Neural progenitor cell (in vitro differentiated cells): ENCODE results near the gene SGCD.

Source experiments
- CTCF ChIP-seq: fragments of 200-600 bp; sonication (generic); IDR thresholded peaks from 2 replicates; pipeline ENCODE4 v1.5.1; 2017; ENCODE audit warnings: antibody characterized with exemption, mild to moderate bottlenecking
- EZH2 ChIP-seq: fragments of 200-600 bp; sonication (generic); IDR thresholded peaks from 2 replicates; pipeline ENCODE4 v1.6.1; 2017; ENCODE audit warnings: antibody characterized with exemption, mild to moderate bottlenecking, moderate library complexity
- EZH2phosphoT487 ChIP-seq: fragments of 200-600 bp; sonication (generic); IDR thresholded peaks from 2 replicates; pipeline ENCODE4 v1.6.1; 2017; ENCODE audit warnings: antibody characterized with exemption

GRCh38 chr5:156528673-156529072, 201.7 kb downstream of the SGCD start:
- TF ChIP-seq CTCF: no peak
- TF ChIP-seq EZH2: no peak
- no peak for TF ChIP-seq EZH2phosphoT487
